Lower leg skin (tissue), 3 donors: ENCODE results near the gene ZFY.

ENCODE experiments used
- POLR2A ChIP-seq, 2 donors: fragments of 450-650 bp; IDR thresholded peaks; one replicate each; pipeline ENCODE4 v1.6.1; 2016 to 2017; ENCODE audit warnings: antibody characterized with exemption in 2 of 2, mild to moderate bottlenecking in 1 of 2, moderate library complexity in 1 of 2
- TF ChIP-seq, protein P1 (sequence below), 3 donors: fragments of 450-650 bp; IDR thresholded peaks; one replicate each; pipeline ENCODE4 v1.5.1; 2016; ENCODE audit warnings: antibody characterized with exemption in 3 of 3, mild to moderate bottlenecking in 3 of 3, moderate library complexity in 2 of 3

DNA sequence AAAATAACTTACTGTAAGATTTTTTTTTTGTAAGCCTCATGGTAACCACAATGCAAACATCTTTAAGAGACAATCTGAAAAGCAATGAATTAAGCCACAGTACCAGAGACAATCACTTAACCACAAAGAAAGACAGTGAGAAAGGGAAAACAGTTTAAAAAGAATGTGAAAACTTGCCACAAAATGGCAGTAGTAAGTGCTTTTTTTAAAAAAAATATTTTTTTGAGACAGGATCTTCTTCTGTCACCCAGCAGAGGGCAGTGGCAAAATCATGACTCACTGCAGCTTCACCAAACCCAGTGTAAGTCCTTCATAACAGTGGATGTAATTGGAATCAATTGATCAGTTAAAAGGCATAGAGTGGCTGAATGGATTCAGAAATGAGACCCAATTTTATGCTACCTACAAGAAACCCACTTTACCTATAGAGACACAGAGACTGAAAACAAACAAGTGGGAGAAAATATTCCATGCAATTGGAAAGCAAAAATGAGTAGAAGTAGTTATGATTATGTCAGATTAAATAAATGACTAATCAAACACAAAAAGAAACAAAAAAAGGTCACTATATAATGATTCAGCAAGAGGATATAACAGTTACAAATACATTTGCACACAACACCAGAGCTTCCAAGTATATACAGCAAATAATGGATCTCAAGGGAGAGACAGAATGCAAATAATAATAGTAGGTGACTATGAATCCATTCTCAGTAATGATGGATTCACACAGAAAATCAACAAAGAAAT, 21.9 kb upstream of the ZFY start:
- TF ChIP-seq POLR2A (IDR thresholded peaks at IDR 0.05), result no peak
- TF ChIP-seq, protein P1, sequence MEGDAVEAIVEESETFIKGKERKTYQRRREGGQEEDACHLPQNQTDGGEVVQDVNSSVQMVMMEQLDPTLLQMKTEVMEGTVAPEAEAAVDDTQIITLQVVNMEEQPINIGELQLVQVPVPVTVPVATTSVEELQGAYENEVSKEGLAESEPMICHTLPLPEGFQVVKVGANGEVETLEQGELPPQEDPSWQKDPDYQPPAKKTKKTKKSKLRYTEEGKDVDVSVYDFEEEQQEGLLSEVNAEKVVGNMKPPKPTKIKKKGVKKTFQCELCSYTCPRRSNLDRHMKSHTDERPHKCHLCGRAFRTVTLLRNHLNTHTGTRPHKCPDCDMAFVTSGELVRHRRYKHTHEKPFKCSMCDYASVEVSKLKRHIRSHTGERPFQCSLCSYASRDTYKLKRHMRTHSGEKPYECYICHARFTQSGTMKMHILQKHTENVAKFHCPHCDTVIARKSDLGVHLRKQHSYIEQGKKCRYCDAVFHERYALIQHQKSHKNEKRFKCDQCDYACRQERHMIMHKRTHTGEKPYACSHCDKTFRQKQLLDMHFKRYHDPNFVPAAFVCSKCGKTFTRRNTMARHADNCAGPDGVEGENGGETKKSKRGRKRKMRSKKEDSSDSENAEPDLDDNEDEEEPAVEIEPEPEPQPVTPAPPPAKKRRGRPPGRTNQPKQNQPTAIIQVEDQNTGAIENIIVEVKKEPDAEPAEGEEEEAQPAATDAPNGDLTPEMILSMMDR (IDR thresholded peaks at IDR 0.05), result no peak
